Panc1 (cell line): ENCODE measurements around the gene AFF4. TPM values are rescaled to one million over a fixed set of nuclear protein-coding genes. Genes with fewer than 3 reads are reported as not detected.

Experiments
- ATAC-seq: fragments of 200-7000 bp; cut with Tn5 transposase; 2 replicates; pipeline ENCODE4 v1.9.1; 2020; ENCODE audit warnings: mild to moderate bottlenecking, moderate library complexity
- BruUV-seq: library from RNA; stranded (reverse); fragments of 400-500 nt; replicated peaks from 2 replicates; lab custom pipeline; 2021; lab: Mats Ljungman, UMichigan
- CTCF ChIA-PET: fragments of 300-600 bp; sonication (Branson Sonifier 250); formaldehyde crosslinking; loops from one replicate; lab custom pipeline; 2022; ENCODE audit warnings: antibody characterized with exemption; lab: Charles Lee
- POLR2A ChIA-PET: fragments of 300-600 bp; sonication (Branson Sonifier 250); formaldehyde crosslinking; loops from one replicate; lab custom pipeline; 2022; ENCODE audit warnings: antibody characterized with exemption; lab: Charles Lee
- DNase-seq: peaks from one replicate; pipeline ENCODE4 v3.0.0-alpha.2; 2010; ENCODE audit warnings: low read depth, low spot score
- H3K27ac ChIP-seq: 2 replicates; pipeline ENCODE4 v1.5.1; 2011; ENCODE audit warnings: mild to moderate bottlenecking, low read length, inconsistent platforms
- H3K27me3 ChIP-seq: fragments of 200-500 bp; sonication (Bioruptor generic); 2 replicates; pipeline ENCODE4 v1.6.0; 2014; ENCODE audit warnings: low read length, inconsistent platforms; ENCODE audit not compliant: control insufficient read depth, insufficient read depth
- H3K36me3 ChIP-seq: fragments of 200-500 bp; sonication (Bioruptor generic); 2 replicates; pipeline ENCODE4 v1.5.1; 2014; ENCODE audit warnings: inconsistent platforms, mild to moderate bottlenecking, low read length, moderate library complexity; ENCODE audit not compliant: control insufficient read depth, insufficient read depth
- H3K4me1 ChIP-seq: 2 replicates; pipeline ENCODE4 v1.5.1; 2011; ENCODE audit warnings: inconsistent platforms, mild to moderate bottlenecking, low read length, moderate library complexity; ENCODE audit not compliant: control insufficient read depth, insufficient read depth
- H3K4me3 ChIP-seq, 2 experiments: 2 replicates each; pipeline ENCODE4 v1.5.1; 2011 to 2012; ENCODE audit warnings: low read depth in 2 of 2, low read length in 2 of 2, mild to moderate bottlenecking in 2 of 2, inconsistent platforms in 1 of 2, moderate library complexity in 1 of 2
- H3K9me3 ChIP-seq: fragments of 200-500 bp; sonication (Bioruptor generic); 2 replicates; pipeline ENCODE4 v1.5.1; 2014; ENCODE audit warnings: low read depth, mild to moderate bottlenecking, inconsistent platforms, low read length, moderate library complexity; ENCODE audit not compliant: control insufficient read depth, insufficient read depth
- POLR2AphosphoS5 ChIP-seq: IDR thresholded peaks from 2 replicates; pipeline ENCODE4 v1.6.1; 2012; ENCODE audit warnings: mild to moderate bottlenecking, low read depth, low read length, moderate library complexity
- SIN3A ChIP-seq: IDR thresholded peaks from 2 replicates; pipeline ENCODE4 v1.6.1; 2012; ENCODE audit warnings: low read depth, mild to moderate bottlenecking, low read length, moderate library complexity, borderline replicate concordance; ENCODE audit not compliant: insufficient read depth
- TCF7L2 ChIP-seq: IDR thresholded peaks from 2 replicates; pipeline ENCODE4 v1.6.1; 2011; ENCODE audit warnings: mild to moderate bottlenecking, low read depth, low read length, inconsistent platforms
- in situ Hi-C: cut with HindIII; loops from 2 replicates; pipeline ENCODE4 v1.10.0; 2016; ENCODE audit warnings: low sequenced_read_pairs, low pct_unique_long_range_greater_than_20kb
- intact Hi-C: fragments of 100-400 bp; cut with micrococcal nuclease; formaldehyde crosslinking; loops from one replicate; pipeline ENCODE4 v1.10.0; 2022; ENCODE audit not compliant: unreplicated experiment
- total RNA-seq: library from RNA; stranded (reverse); gene quantifications from one replicate; pipeline ENCODE4 v1.2.1, GENCODE V29; 2021; ENCODE audit not compliant: unreplicated experiment
- TF ChIP-seq, protein P1 (sequence below): fragments of 450-650 bp; IDR thresholded peaks from 2 replicates; pipeline ENCODE4 v1.5.1; 2017; ENCODE audit warnings: mild to moderate bottlenecking
- TF ChIP-seq, protein P2 (sequence below), 2 experiments: IDR thresholded peaks; 2 replicates each; pipeline ENCODE4 v1.6.1; 2011 to 2012; ENCODE audit warnings: low read depth in 2 of 2, control low read depth in 1 of 2, low read length in 1 of 2, mild to moderate bottlenecking in 1 of 2, moderate library complexity in 1 of 2; ENCODE audit not compliant: insufficient read depth in 1 of 2

Gene AFF4
- total RNA-seq, 1 experiment from 2014 or later: 78.3 TPM

DNA sequence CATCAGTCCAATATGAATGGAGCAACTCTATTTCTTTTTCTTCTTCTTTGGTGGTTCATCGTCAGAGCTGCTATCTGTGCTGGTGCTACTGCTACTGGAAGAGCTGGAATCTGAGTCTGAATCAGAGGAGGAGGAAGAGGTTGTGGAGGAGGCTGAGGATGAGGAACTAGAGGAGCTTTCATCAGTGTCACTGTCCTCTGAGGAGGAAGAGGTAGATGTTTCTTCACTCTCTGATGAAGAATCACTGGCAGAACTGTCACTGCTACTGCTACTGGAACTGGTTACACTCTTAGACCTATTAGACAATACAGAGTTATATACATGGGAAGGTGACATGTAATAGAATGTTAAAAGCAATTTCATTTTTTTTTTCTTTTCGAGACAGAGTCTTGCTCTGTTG lies 35.1 kb upstream of the AFF4 start:
- Histone ChIP-seq H3K4me3 (no peak overlapping the region), H3K9me3 (no peaks in the 10 kb centered on the region), H3K27me3 (no peaks in the 10 kb centered on the region), H3K27ac (no peak overlapping the region), H3K4me1 (no peaks in the 10 kb centered on the region), H3K36me3 (no peaks in the 10 kb centered on the region)
- no peak for ATAC-seq
- TF ChIP-seq TCF7L2: no peak
- TF ChIP-seq POLR2AphosphoS5: no peak
- TF ChIP-seq, protein P1, sequence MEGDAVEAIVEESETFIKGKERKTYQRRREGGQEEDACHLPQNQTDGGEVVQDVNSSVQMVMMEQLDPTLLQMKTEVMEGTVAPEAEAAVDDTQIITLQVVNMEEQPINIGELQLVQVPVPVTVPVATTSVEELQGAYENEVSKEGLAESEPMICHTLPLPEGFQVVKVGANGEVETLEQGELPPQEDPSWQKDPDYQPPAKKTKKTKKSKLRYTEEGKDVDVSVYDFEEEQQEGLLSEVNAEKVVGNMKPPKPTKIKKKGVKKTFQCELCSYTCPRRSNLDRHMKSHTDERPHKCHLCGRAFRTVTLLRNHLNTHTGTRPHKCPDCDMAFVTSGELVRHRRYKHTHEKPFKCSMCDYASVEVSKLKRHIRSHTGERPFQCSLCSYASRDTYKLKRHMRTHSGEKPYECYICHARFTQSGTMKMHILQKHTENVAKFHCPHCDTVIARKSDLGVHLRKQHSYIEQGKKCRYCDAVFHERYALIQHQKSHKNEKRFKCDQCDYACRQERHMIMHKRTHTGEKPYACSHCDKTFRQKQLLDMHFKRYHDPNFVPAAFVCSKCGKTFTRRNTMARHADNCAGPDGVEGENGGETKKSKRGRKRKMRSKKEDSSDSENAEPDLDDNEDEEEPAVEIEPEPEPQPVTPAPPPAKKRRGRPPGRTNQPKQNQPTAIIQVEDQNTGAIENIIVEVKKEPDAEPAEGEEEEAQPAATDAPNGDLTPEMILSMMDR: no peak
- no TSS peak for BruUV-seq
- ChIA-PET POLR2A (no interaction called here), CTCF (no interaction called here)
- in situ Hi-C loops (no loop called here), intact Hi-C loops (no loop called here)
- no peak for DNase-seq

DNA sequence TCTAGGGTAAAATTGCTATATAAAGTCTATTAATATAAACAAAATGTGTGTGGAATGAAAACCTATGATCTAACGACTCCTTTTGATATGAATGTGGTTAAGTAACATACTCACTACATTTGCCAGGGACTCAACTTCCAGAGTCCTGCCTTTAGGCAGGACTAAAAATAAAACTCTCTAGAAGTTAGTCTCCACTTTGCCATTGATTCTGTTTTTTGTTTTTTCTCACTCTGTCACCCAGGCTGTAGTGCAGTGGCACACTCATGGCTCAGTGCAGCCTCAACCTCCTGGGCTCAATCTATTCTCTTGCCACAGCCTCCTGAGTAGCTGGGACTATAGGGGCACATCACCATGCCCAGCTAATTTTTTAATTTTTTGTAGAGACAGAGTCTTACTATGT lies 32.9 kb upstream of the AFF4 start:
- TF ChIP-seq, protein P1: no peak
- TF ChIP-seq SIN3A: no peak
- TF ChIP-seq POLR2AphosphoS5: no peak
- TF ChIP-seq, protein P2, sequence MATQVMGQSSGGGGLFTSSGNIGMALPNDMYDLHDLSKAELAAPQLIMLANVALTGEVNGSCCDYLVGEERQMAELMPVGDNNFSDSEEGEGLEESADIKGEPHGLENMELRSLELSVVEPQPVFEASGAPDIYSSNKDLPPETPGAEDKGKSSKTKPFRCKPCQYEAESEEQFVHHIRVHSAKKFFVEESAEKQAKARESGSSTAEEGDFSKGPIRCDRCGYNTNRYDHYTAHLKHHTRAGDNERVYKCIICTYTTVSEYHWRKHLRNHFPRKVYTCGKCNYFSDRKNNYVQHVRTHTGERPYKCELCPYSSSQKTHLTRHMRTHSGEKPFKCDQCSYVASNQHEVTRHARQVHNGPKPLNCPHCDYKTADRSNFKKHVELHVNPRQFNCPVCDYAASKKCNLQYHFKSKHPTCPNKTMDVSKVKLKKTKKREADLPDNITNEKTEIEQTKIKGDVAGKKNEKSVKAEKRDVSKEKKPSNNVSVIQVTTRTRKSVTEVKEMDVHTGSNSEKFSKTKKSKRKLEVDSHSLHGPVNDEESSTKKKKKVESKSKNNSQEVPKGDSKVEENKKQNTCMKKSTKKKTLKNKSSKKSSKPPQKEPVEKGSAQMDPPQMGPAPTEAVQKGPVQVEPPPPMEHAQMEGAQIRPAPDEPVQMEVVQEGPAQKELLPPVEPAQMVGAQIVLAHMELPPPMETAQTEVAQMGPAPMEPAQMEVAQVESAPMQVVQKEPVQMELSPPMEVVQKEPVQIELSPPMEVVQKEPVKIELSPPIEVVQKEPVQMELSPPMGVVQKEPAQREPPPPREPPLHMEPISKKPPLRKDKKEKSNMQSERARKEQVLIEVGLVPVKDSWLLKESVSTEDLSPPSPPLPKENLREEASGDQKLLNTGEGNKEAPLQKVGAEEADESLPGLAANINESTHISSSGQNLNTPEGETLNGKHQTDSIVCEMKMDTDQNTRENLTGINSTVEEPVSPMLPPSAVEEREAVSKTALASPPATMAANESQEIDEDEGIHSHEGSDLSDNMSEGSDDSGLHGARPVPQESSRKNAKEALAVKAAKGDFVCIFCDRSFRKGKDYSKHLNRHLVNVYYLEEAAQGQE (IDR thresholded peaks at IDR 0.05; ENCODE audit: insufficient read depth in 1 of 2, low read depth in 2 of 2, low read length in 1 of 2): no peak
- TF ChIP-seq TCF7L2: no peak
- H3K27me3 ChIP-seq: no peaks in the 10 kb centered on the region
- no peak overlapping the region for H3K4me3 ChIP-seq
- in situ Hi-C loops: no loop called here
- BruUV-seq: no TSS peak
- H3K9me3 ChIP-seq: no peaks in the 10 kb centered on the region
- H3K4me1 ChIP-seq: no peaks in the 10 kb centered on the region
- intact Hi-C loops: no loop called here
- H3K36me3 ChIP-seq: no peaks in the 10 kb centered on the region
- no peak for ATAC-seq
- ChIA-PET POLR2A (no interaction called here), CTCF (interaction anchor here (0.7 kb wide), 1 partner anchor 70 kb away, joined by 7 read pairs; no protein-coding TSS in a partner anchor)
- H3K27ac ChIP-seq: no peak overlapping the region
- no peak for DNase-seq
